ENCODE results near the gene AUH.

GRCh38 chr9:91255327-91255726 is 106.4 kb downstream of the AUH start:
- no peak for TF ChIP-seq ELF4 (IDR thresholded peaks at IDR 0.05)
- no peak for TF ChIP-seq HDGF (IDR thresholded peaks at IDR 0.05; ENCODE audit: borderline replicate concordance)
- no peak for TF ChIP-seq ZNF384 (IDR thresholded peaks at IDR 0.05)
- TF ChIP-seq BHLHE40 (IDR thresholded peaks at IDR 0.05; ENCODE audit: borderline replicate concordance): no peak
- TF ChIP-seq SP1 (IDR thresholded peaks at IDR 0.05): no peak
- TF ChIP-seq FOXA1 (IDR thresholded peaks at IDR 0.05): no peak
- no peak for TF ChIP-seq SUZ12 (IDR thresholded peaks at IDR 0.05)
- no peak for TF ChIP-seq TARDBP (IDR thresholded peaks at IDR 0.05)
- TF ChIP-seq PKNOX1 (IDR thresholded peaks at IDR 0.05): no peak
- TF ChIP-seq ARNT (IDR thresholded peaks at IDR 0.05): no peak
- TF ChIP-seq FOXM1 (IDR thresholded peaks at IDR 0.05; ENCODE audit: borderline replicate concordance): no peak

Measured in HEK293T (cell line).